K562 (cell line): ENCODE results near the gene PRICKLE4. TPM values are rescaled to one million over a fixed set of nuclear protein-coding genes. Genes with fewer than 3 reads are reported as not detected.

Experiments
- ARID1B ChIP-seq: fragments of 450-650 bp; IDR thresholded peaks from 2 replicates; pipeline ENCODE4 v1.6.1; 2016; ENCODE audit warnings: antibody characterized with exemption, mild to moderate bottlenecking, inconsistent platforms
- FOSL1 ChIP-seq: fragments of 200-800 bp; sonication (Bioruptor generic); conservative IDR thresholded peaks from 2 replicates; pipeline ENCODE4 v1.6.1; 2016; ENCODE audit warnings: missing genetic modification characterization, missing compliant biosample characterization
- MEF2A ChIP-seq: IDR thresholded peaks from 2 replicates; pipeline ENCODE4 v1.6.1; 2011; ENCODE audit warnings: low read depth, mild to moderate bottlenecking, low read length, moderate library complexity; ENCODE audit not compliant: control insufficient read depth
- PCBP1 ChIP-seq: fragments of 200-400 bp; formaldehyde crosslinking; IDR thresholded peaks from 2 replicates; pipeline ENCODE4 v1.6.1; 2018; ENCODE audit warnings: mild to moderate bottlenecking, low read depth, low read length; ENCODE audit not compliant: poor library complexity, severe bottlenecking
- RFX1 ChIP-seq: fragments of 450-650 bp; IDR thresholded peaks from 2 replicates; pipeline ENCODE4 v1.6.1; 2016; ENCODE audit warnings: mild to moderate bottlenecking, moderate library complexity
- TAF9B ChIP-seq: fragments of 450-650 bp; IDR thresholded peaks from 2 replicates; pipeline ENCODE4 v1.6.1; 2018; ENCODE audit warnings: mild to moderate bottlenecking; ENCODE audit not compliant: partially characterized antibody
- TAL1 ChIP-seq: fragments of 450-650 bp; IDR thresholded peaks from 2 replicates; pipeline ENCODE4 v1.6.1; 2016; ENCODE audit warnings: mild to moderate bottlenecking
- ZBED1 ChIP-seq: IDR thresholded peaks from 2 replicates; pipeline ENCODE4 v1.6.1; 2014
- ZMIZ1 ChIP-seq, 2 experiments: fragments of 150-350 bp in 1 of 2; IDR thresholded peaks; 2 replicates each; pipeline ENCODE4 v1.6.1; 2012 to 2016; ENCODE audit warnings: low read depth in 2 of 2, low read length in 2 of 2, mild to moderate bottlenecking in 1 of 2, moderate library complexity in 1 of 2
- ZNF449 ChIP-seq: fragments of 250-450 bp; sonication (Bioruptor Pico); IDR thresholded peaks from 2 replicates; pipeline ENCODE4 v1.8.0; 2022; ENCODE audit warnings: moderate library complexity, mild to moderate bottlenecking, inconsistent platforms
- ZNF76 ChIP-seq: fragments of 250-450 bp; sonication (Bioruptor Pico); IDR thresholded peaks from 2 replicates; pipeline ENCODE4 v1.4.0; 2020; ENCODE audit warnings: mild to moderate bottlenecking, moderate library complexity, borderline replicate concordance
- polyA plus RNA-seq, 8 experiments: library from polyadenylated mRNA; depleted of rRNA in 4 of 8; stranded (reverse) in 5 of 8; unstranded in 3 of 8; fragments of >200 nt; fragmentation: Nextera tagmentation in 2 of 8; fragmentation: Illumina TruSeq in 1 of 8; extraction: Ambion mirVana in 2 of 8; extraction: Trizol in 1 of 8; gene quantifications; 2 replicates each; pipeline versions ENCODE4 v1.2.1 to v1.2.3, GENCODE V29; 2011 to 2014; ENCODE audit warnings: inconsistent platforms in 1 of 8, missing spikeins in 1 of 8
- total RNA-seq, 7 experiments: library from RNA; depleted of rRNA in 6 of 7; stranded (reverse); fragments of >200 nt in 6 of 7; fragmentation: Illumina TruSeq in 2 of 7; extraction: Trizol in 2 of 7; gene quantifications; 2 replicates each; pipeline versions ENCODE4 v1.2.1 to v1.2.3, GENCODE V29; 2011 to 2021; ENCODE audit warnings: low replicate concordance in 1 of 7
- TF ChIP-seq, protein P1 (sequence below): sonication (generic); formaldehyde crosslinking; IDR thresholded peaks from 2 replicates; pipeline ENCODE4 v1.8.0; 2022; ENCODE audit warnings: mild to moderate bottlenecking, missing genetic modification reagents

The PRICKLE4 gene
- total and polyA plus RNA-seq, 9 of the 15 experiments (the other 6 are each of a cell fraction or from before 2014, with no cell fraction given): 0.20 to 0.32 (median 0.27) TPM; not detected in 6

DNA sequence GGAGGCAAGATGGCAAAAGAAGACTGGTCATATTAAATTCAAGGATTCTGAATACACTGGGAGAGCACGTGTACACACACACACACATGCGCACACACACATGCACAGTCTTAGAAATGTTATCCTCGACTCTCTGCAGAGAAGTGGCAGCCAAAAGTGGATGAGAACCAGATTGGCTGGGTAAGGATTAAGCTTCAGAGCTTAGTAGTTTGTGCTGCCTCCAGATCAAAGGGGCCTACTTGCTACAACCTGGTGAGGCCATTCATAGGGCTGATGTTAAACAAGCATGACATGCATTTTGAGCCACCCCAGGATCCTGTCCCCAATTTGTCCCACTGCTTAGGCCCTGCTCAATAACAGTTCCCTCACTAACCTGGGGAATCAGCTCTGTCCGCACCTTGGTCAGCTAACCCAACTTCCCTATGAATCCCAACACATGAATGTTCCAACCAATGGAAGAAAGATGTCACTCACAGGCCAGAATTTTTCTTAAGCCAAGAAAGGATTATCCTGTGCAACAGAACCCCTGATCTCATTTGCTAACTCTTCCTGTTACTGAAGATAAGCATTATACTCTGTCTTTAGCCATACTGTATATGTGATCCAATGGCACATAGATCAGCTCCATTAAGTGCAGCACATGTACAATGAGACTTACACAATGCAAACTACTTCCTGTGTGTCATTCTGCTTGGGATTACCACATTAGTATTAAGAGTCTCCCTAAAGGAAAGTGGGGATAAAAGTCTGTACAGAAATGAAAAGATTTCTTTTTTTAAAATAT, 37.9 kb downstream of the PRICKLE4 start (continued):
- TF ChIP-seq TAL1 (peak; percentile 94), MEF2A (no peak), ZMIZ1 (IDR thresholded peaks at IDR 0.05; ENCODE audit: low read depth in 2 of 2, low read length in 2 of 2) (peak in 1 of 2 experiments; percentile 80; a peak in 2 of 4 replicates), RFX1 (no peak), ARID1B (peak; percentile 96), TAF9B (peak; percentile 13), ZNF449 (no peak), ZBED1 (no peak), PCBP1 (no peak), FOSL1 (peak; percentile 63), ZNF76 (no peak)
- TF ChIP-seq, protein P1, sequence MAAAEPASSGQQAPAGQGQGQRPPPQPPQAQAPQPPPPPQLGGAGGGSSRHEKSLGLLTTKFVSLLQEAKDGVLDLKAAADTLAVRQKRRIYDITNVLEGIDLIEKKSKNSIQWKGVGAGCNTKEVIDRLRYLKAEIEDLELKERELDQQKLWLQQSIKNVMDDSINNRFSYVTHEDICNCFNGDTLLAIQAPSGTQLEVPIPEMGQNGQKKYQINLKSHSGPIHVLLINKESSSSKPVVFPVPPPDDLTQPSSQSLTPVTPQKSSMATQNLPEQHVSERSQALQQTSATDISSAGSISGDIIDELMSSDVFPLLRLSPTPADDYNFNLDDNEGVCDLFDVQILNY: no peak
